Hypothalamus (tissue), 51 donors: Measurements from ENCODE around the gene PABPC3.

ENCODE experiments used
- DNase-seq, 51 donors: peaks; one replicate each; lab custom pipeline; 2025; lab: John Stamatoyannopoulos, UW

The PABPC3 gene

DNA sequence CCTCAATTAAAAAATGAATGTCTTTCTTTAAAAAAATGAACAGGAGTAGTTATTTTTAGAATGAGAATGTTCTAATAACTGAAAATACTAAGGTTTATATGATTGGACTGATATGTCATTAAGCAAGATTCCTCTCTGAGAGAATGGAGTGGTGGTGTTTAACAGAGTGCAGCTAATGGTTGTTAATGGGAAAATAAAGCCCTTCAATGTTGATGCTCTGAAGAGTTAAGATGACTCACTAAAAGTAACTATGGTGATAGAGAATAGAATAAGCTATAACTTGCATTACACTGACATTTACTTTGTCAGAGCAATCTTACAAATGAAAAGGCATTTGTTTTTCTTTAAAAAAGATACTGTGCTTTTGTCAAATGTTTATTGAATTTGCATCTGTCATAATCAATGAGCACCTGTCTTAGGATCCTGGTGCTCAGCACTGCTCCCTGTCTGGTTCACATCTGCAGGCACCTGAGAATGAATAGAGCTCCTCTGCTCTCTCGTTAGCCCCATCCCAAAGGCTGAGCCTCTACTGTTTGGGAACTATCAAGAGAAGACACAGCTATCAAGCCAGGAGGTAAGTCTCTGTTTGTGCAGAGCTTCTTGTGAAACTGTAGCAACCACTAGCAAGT, 15.1 kb downstream of the PABPC3 start:
- peak in 1 of 51 donors; percentile 16 for DNase-seq

GRCh38 chr13:25111585-25111956, 15.6 kb downstream of the PABPC3 start:
- DNase-seq = no peak

GRCh38 chr13:25112695-25113255, 16.8 kb downstream of the PABPC3 start:
- DNase-seq = peak in 1 of 51 donors; percentile 29

DNA sequence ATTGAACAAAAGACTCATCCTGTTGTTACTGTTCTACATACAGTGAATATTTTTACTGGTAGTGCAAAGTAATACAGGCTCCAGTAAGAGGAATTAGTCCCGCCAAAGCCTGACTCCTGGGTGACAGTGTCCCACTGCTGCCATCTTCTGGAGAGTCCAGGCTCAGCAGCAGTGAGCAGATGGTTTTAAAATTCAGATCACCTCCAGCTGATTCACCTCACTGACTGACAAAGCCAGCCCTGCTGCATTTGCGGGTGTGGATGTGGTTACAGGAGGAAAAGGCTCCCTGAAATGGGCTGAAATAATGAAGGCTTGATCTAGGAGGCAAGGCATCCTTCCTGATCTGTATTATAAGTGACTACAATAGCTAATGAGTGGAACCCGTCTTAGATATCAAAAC, 18.3 kb downstream of the PABPC3 start:
- DNase-seq = peak in 48 of 51 donors; percentile 10 to 88 (median 66)

DNA sequence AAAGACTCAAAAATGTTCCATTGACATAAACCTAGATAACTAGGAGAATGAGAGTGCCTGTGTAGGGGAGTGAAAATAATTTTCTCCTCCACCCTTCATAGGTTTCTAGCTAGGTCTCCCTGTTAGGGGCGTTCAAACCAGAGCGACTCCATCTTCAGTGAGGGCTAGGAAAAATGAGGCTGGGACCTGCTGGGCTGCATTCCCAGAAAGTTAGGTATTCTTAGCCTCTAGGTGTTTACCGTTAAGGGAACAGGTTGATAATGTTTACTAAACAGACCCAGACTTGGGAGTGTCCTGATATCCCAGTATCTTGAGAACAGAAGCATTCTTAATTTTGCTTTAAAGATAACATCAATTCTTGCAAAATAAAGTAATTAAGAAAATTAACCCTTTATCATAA, 20.1 kb downstream of the PABPC3 start:
- DNase-seq = no peak

GRCh38 chr13:25117312-25117711, 21.4 kb downstream of the PABPC3 start:
- no peak for DNase-seq

DNA sequence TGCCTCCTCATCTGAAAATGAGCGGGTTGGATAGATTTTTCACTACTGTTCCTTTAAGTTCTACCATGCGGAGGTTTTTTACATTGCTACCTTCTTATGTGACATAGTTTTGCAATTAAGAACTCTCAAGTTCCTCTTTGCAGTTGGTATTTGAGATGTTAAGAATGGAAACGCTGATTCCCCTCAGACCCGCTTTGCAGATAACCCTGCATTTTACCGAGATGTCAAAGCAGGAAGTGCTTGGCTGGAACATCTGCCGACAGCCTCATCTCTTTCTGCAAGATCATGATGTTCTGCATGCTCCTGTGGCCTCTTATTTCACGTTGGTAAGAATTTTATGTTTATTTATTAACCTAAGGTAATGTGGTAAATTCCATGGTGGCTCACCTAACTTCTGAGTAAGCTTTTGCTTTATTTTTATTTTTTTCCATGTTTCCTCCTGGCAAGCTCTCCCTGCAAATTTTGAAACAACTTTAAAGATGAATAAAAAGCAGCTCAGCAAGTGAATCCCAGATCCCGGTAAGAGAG, 22.5 kb downstream of the PABPC3 start:
- DNase-seq = no peak

DNA sequence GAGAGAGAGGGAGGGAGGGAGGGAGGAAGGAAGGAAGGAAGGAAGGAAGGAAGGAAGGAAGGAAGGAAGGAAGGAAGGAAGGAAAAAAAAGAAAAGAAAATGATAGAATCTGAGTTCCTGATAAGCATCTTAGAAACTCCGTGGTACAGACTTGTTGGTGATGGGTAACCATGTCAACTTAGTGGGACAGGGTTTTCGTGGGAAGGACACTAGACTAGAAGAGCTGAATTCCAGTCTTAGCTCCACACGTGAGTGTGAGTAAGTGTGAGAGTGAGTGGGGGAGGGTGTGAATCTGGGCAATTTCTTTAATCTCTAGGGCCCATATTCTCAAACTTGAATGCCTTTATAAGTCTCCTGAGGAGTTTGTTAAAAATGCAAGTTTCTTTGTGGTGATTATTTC, 35.0 kb downstream of the PABPC3 start:
- no peak for DNase-seq

- no peak for DNase-seq
Measured at GRCh38 chr13:25131881-25132420, 36.0 kb downstream of the PABPC3 start.

- DNase-seq = no peak
Measured at GRCh38 chr13:25132751-25133390, 36.9 kb downstream of the PABPC3 start.

DNA sequence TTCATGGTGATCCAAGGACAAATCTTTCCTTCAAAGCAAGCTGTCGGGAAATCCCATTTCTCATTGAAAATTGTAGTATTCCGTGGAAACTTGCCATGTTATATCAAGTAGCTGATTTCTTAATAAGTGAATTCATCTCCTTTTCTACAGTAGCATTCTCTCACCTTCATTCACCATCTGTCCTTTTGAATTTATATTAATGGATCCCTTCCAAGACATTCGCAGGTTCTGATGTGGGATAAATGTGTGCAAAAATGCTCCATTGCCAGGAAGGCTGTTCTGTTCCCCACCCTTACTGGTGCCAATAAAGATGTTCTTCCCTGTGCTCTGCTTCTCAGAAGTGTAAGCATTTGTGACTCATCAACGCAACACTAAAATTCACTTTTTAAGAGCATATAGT, 40.0 kb downstream of the PABPC3 start:
- no peak for DNase-seq

GRCh38 chr13:25136880-25137787, 41.2 kb downstream of the PABPC3 start:
- peak in 1 of 51 donors; percentile 72 for DNase-seq

GRCh38 chr13:25137788-25138115, 41.8 kb downstream of the PABPC3 start:
- no peak for DNase-seq

- no peak for DNase-seq
Measured at GRCh38 chr13:25141042-25141441, 45.1 kb downstream of the PABPC3 start.

GRCh38 chr13:25143706-25144105, 47.8 kb downstream of the PABPC3 start:
- DNase-seq = no peak

DNA sequence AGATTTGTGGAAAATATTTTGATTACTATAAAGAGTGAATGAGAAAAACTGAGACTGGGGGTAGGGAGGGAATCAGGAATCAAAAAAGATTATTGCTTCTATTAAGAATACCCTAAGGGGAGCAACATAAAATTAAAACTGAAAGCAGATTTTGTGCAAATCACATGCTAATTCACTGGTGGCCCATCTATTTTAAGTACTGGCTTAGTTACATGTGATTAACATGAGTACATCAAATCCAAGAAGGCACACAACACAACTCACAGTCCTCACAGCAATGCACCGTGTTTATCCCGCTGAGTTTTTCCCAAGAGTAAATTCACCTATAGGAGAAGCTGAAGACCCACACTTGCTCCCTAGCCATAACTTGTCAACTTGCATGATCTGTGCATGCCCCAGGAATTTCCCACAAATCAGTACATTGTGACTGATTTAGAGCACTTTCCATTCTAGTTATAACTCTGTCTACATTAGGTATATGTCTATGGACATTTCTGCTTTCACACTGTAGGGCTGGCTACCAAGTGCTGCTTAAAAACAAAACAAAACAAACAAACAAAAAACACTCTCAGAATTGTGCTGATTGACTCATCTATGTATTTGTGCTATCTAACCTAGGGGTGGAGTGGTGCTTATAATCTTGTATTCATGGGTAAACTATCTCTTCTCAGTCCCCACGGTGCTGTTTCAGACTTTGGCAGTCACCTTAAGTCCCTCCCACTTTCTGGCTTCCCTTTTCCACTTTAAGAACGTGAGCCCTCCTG, 51.9 kb downstream of the PABPC3 start:
- DNase-seq = no peak

- no peak for DNase-seq
Measured at GRCh38 chr13:25148402-25148771, 52.5 kb downstream of the PABPC3 start.
